ENCODE results near the gene PSMD1.
A peak's percentile ranks its signal among the peaks of the same experiment; 100 is the strongest.

PSMD1 gene

GRCh38 chr2:231056453-231057416, at the start of gene PSMD1:
PSMD1 (plus strand) TSS chr2:231056867; CDS start chr2:231057026, 159 bp downstream.
- H3K4me3 ChIP-seq (ENCODE audit: low read depth, low read length): peak within 1 kb of the TSS; percentile 91
- no peaks in the 10 kb centered on the region for H3K9me3 ChIP-seq (ENCODE audit: control insufficient read depth, insufficient read depth, low read depth, low read length)
- POLR2A ChIA-PET: interaction anchor here (0.6 to 1.6 kb wide), 4 partner anchors 13 to 408 kb away, joined by 3 to 5 read pairs (median 4); partner anchors contain the start of gene NCL
- peaks cover 6 to 19% of the 10 kb centered on the region in 2 experiments; a peak in 2 of 3 replicates for H3K36me3 ChIP-seq (ENCODE audit: control insufficient read depth in 2 of 2, insufficient read depth in 1 of 2, low read length in 2 of 2)
- H3K4me1 ChIP-seq (ENCODE audit: control insufficient read depth, insufficient read depth, low read length): peaks cover 4% of the 10 kb centered on the region; the same call in 1 of the 2 replicates
- CTCF ChIA-PET: interaction anchor here (0.6 to 1.3 kb wide), 5 partner anchors 17 to 233 kb away, joined by 3 to 8 read pairs (median 4); no protein-coding TSS in a partner anchor
- H3K27ac ChIP-seq (ENCODE audit: extremely low read depth, low read depth, low read length): peak within 1 kb of the TSS; percentile 96
- 0 out of 2 replicates have a peak, but pooled peaks have one; percentile 11 for TF ChIP-seq ZNF843 (tag by site-specific recombination; IDR thresholded peaks at IDR 0.05)
- peak; percentile 15; the same call in 1 of the 2 replicates for TF ChIP-seq PATZ1 (tag by site-specific recombination; IDR thresholded peaks at IDR 0.05)
- TF ChIP-seq ZBTB8A (tag by site-specific recombination; IDR thresholded peaks at IDR 0.05): peak; percentile 17; the same call in 1 of the 2 replicates
- peak; percentile 64; the same call in 1 of the 2 replicates for TF ChIP-seq ZNF76 (tag by site-specific recombination; IDR thresholded peaks at IDR 0.05; ENCODE audit: borderline replicate concordance, low read depth)
- peak; percentile 65 for TF ChIP-seq ZBTB17 (tag by site-specific recombination; IDR thresholded peaks at IDR 0.05)
- peak; percentile 50 for TF ChIP-seq ZBTB26 (tag by site-specific recombination; optimal IDR thresholded peaks at IDR 0.05)
- TF ChIP-seq ZNF146 (tag by site-specific recombination; IDR thresholded peaks at IDR 0.05): 0 out of 2 replicates have a peak, but pooled peaks have one; percentile 5
- peak; percentile 59 for TF ChIP-seq ZNF654 (tag by site-specific recombination; IDR thresholded peaks at IDR 0.05; ENCODE audit: low read depth)
- TF ChIP-seq ZNF660 (tag by site-specific recombination; IDR thresholded peaks at IDR 0.05): peak; percentile 86
- TF ChIP-seq CTCF (tag by site-specific recombination; IDR thresholded peaks at IDR 0.05): peak; percentile 96
- peak; percentile 43; the same call in 1 of the 2 replicates for TF ChIP-seq ZNF10 (tag by site-specific recombination; IDR thresholded peaks at IDR 0.05)
- TF ChIP-seq ZNF335 (tag by site-specific recombination; conservative IDR thresholded peaks at IDR 0.05): peak; percentile 100
- TF ChIP-seq ZSCAN23 (tag by site-specific recombination; IDR thresholded peaks at IDR 0.05): no peak
- no peak for TF ChIP-seq ZNF354C (tag by site-specific recombination; IDR thresholded peaks at IDR 0.05; ENCODE audit: borderline replicate concordance, low read depth)
- TF ChIP-seq ZSCAN30 (tag by site-specific recombination; IDR thresholded peaks at IDR 0.05): no peak; the same call in 1 of the 2 replicates
- peak; percentile 36; the same call in 1 of the 2 replicates for TF ChIP-seq ZNF366 (tag by site-specific recombination; conservative IDR thresholded peaks at IDR 0.05)
- TF ChIP-seq ZSCAN18 (tag by site-specific recombination; IDR thresholded peaks at IDR 0.05): no peak
- TF ChIP-seq GLIS1 (tag by site-specific recombination; IDR thresholded peaks at IDR 0.05): peak; percentile 36; the same call in 1 of the 2 replicates
- TF ChIP-seq ZBTB11 (tag by site-specific recombination; conservative IDR thresholded peaks at IDR 0.05; ENCODE audit: low read depth): peak; percentile 18; the same call in 1 of the 2 replicates
- no peak for TF ChIP-seq ZNF560 (tag by site-specific recombination; IDR thresholded peaks at IDR 0.05; ENCODE audit: borderline replicate concordance)
- TF ChIP-seq ZNF639 (tag by site-specific recombination; IDR thresholded peaks at IDR 0.05): peak; percentile 95
- TF ChIP-seq ZNF324 (tag by site-specific recombination; IDR thresholded peaks at IDR 0.05): peak; percentile 59; the same call in 1 of the 2 replicates
